Liver (tissue), 9 donors: ENCODE measurements around the gene CASQ1. TPM values are rescaled to one million over a fixed set of nuclear protein-coding genes. Genes with fewer than 3 reads are reported as not detected.

Experiments
- DNase-seq: peaks from one replicate; pipeline ENCODE4 v3.0.0-alpha.2; 2017; ENCODE audit warnings: low spot score
- H3K27ac ChIP-seq, 2 donors: one replicate each; pipeline ENCODE4 v1.7.0; 2013; ENCODE audit warnings: inconsistent platforms in 2 of 2, low read length in 2 of 2, control low read depth in 1 of 2, low read depth in 1 of 2, mild to moderate bottlenecking in 1 of 2
- H3K27me3 ChIP-seq, 4 donors: one replicate each; pipeline versions ENCODE4 v1.6.1 to v1.7.0; 2013; ENCODE audit warnings: low read length in 3 of 4, inconsistent platforms in 1 of 4, mild to moderate bottlenecking in 1 of 4, moderate library complexity in 1 of 4; ENCODE audit not compliant: control insufficient read depth in 4 of 4, insufficient read depth in 4 of 4
- H3K36me3 ChIP-seq, 4 donors: one replicate each; pipeline versions ENCODE4 v1.6.1 to v1.7.0; 2013; ENCODE audit warnings: low read length in 3 of 4, mild to moderate bottlenecking in 3 of 4, low read depth in 1 of 4, moderate library complexity in 1 of 4; ENCODE audit not compliant: control insufficient read depth in 4 of 4, insufficient read depth in 3 of 4
- H3K4me1 ChIP-seq, 4 donors: one replicate each; pipeline versions ENCODE4 v1.6.1 to v1.7.0; 2013; ENCODE audit warnings: low read length in 3 of 4, mild to moderate bottlenecking in 3 of 4, moderate library complexity in 1 of 4; ENCODE audit not compliant: control insufficient read depth in 4 of 4, insufficient read depth in 4 of 4
- H3K4me3 ChIP-seq, 3 donors: one replicate each; pipeline versions ENCODE4 v1.6.1 to v1.7.0; 2013; ENCODE audit warnings: low read length in 3 of 3, control low read depth in 1 of 3, low read depth in 1 of 3, mild to moderate bottlenecking in 1 of 3
- H3K9ac ChIP-seq, 2 donors: one replicate each; pipeline ENCODE4 v1.7.0; 2013; ENCODE audit warnings: low read length in 2 of 2, mild to moderate bottlenecking in 2 of 2, moderate library complexity in 2 of 2, control low read depth in 1 of 2, low read depth in 1 of 2
- H3K9me3 ChIP-seq, 4 donors: one replicate each; pipeline versions ENCODE4 v1.6.1 to v1.7.0; 2013; ENCODE audit warnings: low read length in 3 of 4; ENCODE audit not compliant: control insufficient read depth in 4 of 4
- ATF3 ChIP-seq: IDR thresholded peaks from 2 replicates; pipeline ENCODE4 v1.6.1; 2016; ENCODE audit warnings: antibody characterized with exemption
- EGR1 ChIP-seq, 2 donors: IDR thresholded peaks; 2 replicates each; pipeline ENCODE4 v1.6.1; 2016 to 2018; ENCODE audit warnings: antibody characterized with exemption in 2 of 2, low read depth in 2 of 2
- FOXA1 ChIP-seq: IDR thresholded peaks from 2 replicates; pipeline ENCODE4 v1.6.1; 2016; ENCODE audit warnings: antibody characterized with exemption
- FOXA2 ChIP-seq: IDR thresholded peaks from 2 replicates; pipeline ENCODE4 v1.6.1; 2016; ENCODE audit warnings: antibody characterized with exemption
- GABPA ChIP-seq, 2 donors: IDR thresholded peaks in 1 of 2; conservative IDR thresholded peaks in 1 of 2; 2 replicates each; pipeline ENCODE4 v1.6.1; 2016; ENCODE audit warnings: antibody characterized with exemption in 2 of 2, mild to moderate bottlenecking in 1 of 2, moderate library complexity in 1 of 2
- HNF4A ChIP-seq, 2 donors: conservative IDR thresholded peaks; 2 replicates each; pipeline ENCODE4 v1.6.1; 2016; ENCODE audit warnings: antibody characterized with exemption in 2 of 2, mild to moderate bottlenecking in 2 of 2
- HNF4G ChIP-seq: IDR thresholded peaks from 2 replicates; pipeline ENCODE4 v1.6.1; 2016; ENCODE audit warnings: antibody characterized with exemption
- JUND ChIP-seq, 2 donors: IDR thresholded peaks; 2 replicates each; pipeline ENCODE4 v1.6.1; 2016; ENCODE audit warnings: antibody characterized with exemption in 2 of 2
- MAX ChIP-seq: IDR thresholded peaks from 2 replicates; pipeline ENCODE4 v1.6.1; 2016; ENCODE audit warnings: antibody characterized with exemption
- NR2F2 ChIP-seq: IDR thresholded peaks from 2 replicates; pipeline ENCODE4 v1.6.1; 2016; ENCODE audit warnings: antibody characterized with exemption
- RAD21 ChIP-seq, 2 donors: IDR thresholded peaks; 2 replicates each; pipeline ENCODE4 v1.6.1; 2016; ENCODE audit warnings: antibody characterized with exemption in 2 of 2, mild to moderate bottlenecking in 2 of 2
- RXRA ChIP-seq, 2 donors: IDR thresholded peaks; 2 replicates each; pipeline ENCODE4 v1.6.1; 2017 to 2018; ENCODE audit warnings: antibody characterized with exemption in 2 of 2, mild to moderate bottlenecking in 1 of 2
- SP1 ChIP-seq: IDR thresholded peaks from 2 replicates; pipeline ENCODE4 v1.6.1; 2018; ENCODE audit warnings: antibody characterized with exemption, mild to moderate bottlenecking
- TAF1 ChIP-seq: conservative IDR thresholded peaks from 2 replicates; pipeline ENCODE4 v1.6.1; 2016; ENCODE audit warnings: antibody characterized with exemption, mild to moderate bottlenecking
- YY1 ChIP-seq: IDR thresholded peaks from 2 replicates; pipeline ENCODE4 v1.6.1; 2016; ENCODE audit warnings: antibody characterized with exemption, mild to moderate bottlenecking
- ZBTB33 ChIP-seq: IDR thresholded peaks from 2 replicates; pipeline ENCODE4 v1.6.1; 2016; ENCODE audit warnings: antibody characterized with exemption
- WGBS: extraction: QIAGEN DNeasy Blood & Tissue Kit; methylation state at CpG from one replicate; pipeline ENCODE4 v1.1.7; 2013; 5-methylcytosine and 5-hydroxymethylcytosine counted together
- polyA plus RNA-seq, 2 donors: library from polyadenylated mRNA; stranded (reverse) in 1 of 2; unstranded in 1 of 2; fragments of 200-250 nt in 1 of 2; fragments of >200 nt in 1 of 2; fragmentation: Nextera tagmentation in 1 of 2; extraction: Ambion mirVana in 1 of 2; gene quantifications; one replicate each; pipeline versions ENCODE4 v1.2.1 to v1.2.3, GENCODE V29; 2013 to 2015
- total RNA-seq, 2 donors: library from RNA; depleted of rRNA; stranded (reverse); fragments of >200 nt; gene quantifications; one replicate each; pipeline ENCODE4 v1.2.3, GENCODE V29; 2014
- TF ChIP-seq, protein P1 (sequence below): fragments of 150-350 bp; IDR thresholded peaks from 2 replicates; pipeline ENCODE4 v1.5.1; 2017; ENCODE audit warnings: improper control_type of control experiment, low read depth, low read length; ENCODE audit not compliant: missing input control
- TF ChIP-seq, protein P2 (sequence below): IDR thresholded peaks from 2 replicates; pipeline ENCODE4 v1.6.1; 2016; ENCODE audit warnings: antibody characterized with exemption, mild to moderate bottlenecking
- donor health status: healthy.
- donor health status: healthy.
- donor health status: healthy.
- donor health status: healthy.
- donor health status: healthy.

CASQ1 gene
- total and polyA plus RNA-seq, 4 donors, result not detected

DNA sequence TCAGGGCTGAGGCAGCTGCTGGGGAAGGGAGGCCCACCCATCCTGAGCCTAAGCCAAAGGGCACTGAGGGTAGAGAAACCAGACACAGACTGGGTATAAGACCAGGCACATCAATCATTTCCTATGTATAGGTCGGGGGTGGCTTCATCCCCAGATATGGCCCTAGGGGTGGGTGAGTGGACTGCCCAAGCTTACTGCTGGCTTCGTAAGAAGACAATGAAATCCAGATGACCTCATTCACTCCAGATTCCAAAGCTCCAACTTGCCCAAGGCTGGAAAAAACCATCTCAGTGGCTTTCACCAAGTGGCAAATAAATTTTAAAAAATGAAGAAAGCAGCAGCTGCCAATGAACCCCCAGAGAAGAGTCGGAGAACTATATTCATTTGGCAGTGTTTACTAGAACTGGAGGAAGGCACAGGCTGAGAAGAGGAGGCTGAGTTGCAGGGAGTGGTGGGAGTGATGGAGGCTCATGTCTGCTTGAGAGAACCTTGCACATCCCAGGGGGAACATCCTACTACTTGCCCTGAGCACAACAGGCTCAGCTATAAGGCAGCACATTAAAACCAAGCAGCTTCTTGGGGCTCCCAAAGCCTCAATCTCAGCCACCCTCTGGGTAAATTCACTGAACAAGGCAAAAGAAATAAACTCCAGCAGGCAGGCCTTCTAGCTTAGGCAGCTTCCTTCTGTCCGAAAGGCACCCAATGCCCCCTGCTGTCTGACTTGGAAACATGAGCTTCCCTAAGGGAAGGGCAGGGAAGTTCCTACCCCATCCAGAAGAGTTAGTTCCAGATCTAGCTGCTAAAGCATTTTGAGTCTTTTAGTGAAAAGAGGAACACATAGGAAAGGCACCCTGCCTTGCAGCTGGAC is 28.9 kb downstream of the CASQ1 start:
- no peaks in the 10 kb centered on the region for H3K9me3 ChIP-seq
- DNase-seq, result no peak
- WGBS, result 84% methylated on average over 4 of the region's 4 CpGs
- H3K36me3 ChIP-seq, result peaks cover 16 to 87% (median 75%) of the 10 kb centered on the region in 4 donors
- peaks cover 0 to 20% (median 14%) of the 10 kb centered on the region in 4 donors for H3K4me1 ChIP-seq
- H3K27ac ChIP-seq, result no peak overlapping the region
- TF ChIP-seq ZBTB33 (no peak), RAD21 (IDR thresholded peaks at IDR 0.05) (peak; percentile 67 to 74)
- TF ChIP-seq, protein P1, sequence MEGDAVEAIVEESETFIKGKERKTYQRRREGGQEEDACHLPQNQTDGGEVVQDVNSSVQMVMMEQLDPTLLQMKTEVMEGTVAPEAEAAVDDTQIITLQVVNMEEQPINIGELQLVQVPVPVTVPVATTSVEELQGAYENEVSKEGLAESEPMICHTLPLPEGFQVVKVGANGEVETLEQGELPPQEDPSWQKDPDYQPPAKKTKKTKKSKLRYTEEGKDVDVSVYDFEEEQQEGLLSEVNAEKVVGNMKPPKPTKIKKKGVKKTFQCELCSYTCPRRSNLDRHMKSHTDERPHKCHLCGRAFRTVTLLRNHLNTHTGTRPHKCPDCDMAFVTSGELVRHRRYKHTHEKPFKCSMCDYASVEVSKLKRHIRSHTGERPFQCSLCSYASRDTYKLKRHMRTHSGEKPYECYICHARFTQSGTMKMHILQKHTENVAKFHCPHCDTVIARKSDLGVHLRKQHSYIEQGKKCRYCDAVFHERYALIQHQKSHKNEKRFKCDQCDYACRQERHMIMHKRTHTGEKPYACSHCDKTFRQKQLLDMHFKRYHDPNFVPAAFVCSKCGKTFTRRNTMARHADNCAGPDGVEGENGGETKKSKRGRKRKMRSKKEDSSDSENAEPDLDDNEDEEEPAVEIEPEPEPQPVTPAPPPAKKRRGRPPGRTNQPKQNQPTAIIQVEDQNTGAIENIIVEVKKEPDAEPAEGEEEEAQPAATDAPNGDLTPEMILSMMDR, result peak; percentile 35
- no peaks in the 10 kb centered on the region for H3K27me3 ChIP-seq
- no peak overlapping the region for H3K9ac ChIP-seq
- H3K4me3 ChIP-seq, result no peak overlapping the region

GRCh38 chr1:160220301-160220700 is 29.9 kb downstream of the CASQ1 start:
- H3K27ac ChIP-seq, result no peak overlapping the region
- H3K27me3 ChIP-seq, result no peaks in the 10 kb centered on the region
- TF ChIP-seq HNF4A (conservative IDR thresholded peaks at IDR 0.05), result no peak
- TF ChIP-seq, protein P1, result no peak
- TF ChIP-seq SP1, result no peak
- no peak for TF ChIP-seq ZBTB33
- TF ChIP-seq GABPA (IDR thresholded peaks at IDR 0.05 in 1 of 2, conservative IDR thresholded peaks at IDR 0.05 in 1 of 2), result no peak
- TF ChIP-seq TAF1, result no peak
- no peak for TF ChIP-seq FOXA2
- no peak for TF ChIP-seq FOXA1
- TF ChIP-seq RAD21 (IDR thresholded peaks at IDR 0.05), result no peak
- TF ChIP-seq, protein P2, sequence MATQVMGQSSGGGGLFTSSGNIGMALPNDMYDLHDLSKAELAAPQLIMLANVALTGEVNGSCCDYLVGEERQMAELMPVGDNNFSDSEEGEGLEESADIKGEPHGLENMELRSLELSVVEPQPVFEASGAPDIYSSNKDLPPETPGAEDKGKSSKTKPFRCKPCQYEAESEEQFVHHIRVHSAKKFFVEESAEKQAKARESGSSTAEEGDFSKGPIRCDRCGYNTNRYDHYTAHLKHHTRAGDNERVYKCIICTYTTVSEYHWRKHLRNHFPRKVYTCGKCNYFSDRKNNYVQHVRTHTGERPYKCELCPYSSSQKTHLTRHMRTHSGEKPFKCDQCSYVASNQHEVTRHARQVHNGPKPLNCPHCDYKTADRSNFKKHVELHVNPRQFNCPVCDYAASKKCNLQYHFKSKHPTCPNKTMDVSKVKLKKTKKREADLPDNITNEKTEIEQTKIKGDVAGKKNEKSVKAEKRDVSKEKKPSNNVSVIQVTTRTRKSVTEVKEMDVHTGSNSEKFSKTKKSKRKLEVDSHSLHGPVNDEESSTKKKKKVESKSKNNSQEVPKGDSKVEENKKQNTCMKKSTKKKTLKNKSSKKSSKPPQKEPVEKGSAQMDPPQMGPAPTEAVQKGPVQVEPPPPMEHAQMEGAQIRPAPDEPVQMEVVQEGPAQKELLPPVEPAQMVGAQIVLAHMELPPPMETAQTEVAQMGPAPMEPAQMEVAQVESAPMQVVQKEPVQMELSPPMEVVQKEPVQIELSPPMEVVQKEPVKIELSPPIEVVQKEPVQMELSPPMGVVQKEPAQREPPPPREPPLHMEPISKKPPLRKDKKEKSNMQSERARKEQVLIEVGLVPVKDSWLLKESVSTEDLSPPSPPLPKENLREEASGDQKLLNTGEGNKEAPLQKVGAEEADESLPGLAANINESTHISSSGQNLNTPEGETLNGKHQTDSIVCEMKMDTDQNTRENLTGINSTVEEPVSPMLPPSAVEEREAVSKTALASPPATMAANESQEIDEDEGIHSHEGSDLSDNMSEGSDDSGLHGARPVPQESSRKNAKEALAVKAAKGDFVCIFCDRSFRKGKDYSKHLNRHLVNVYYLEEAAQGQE, result no peak
- TF ChIP-seq ATF3, result no peak
- TF ChIP-seq RXRA (IDR thresholded peaks at IDR 0.05), result no peak
- no peak for TF ChIP-seq JUND (IDR thresholded peaks at IDR 0.05)
- no peak for TF ChIP-seq HNF4G
- no peak for TF ChIP-seq MAX
- no peak for TF ChIP-seq NR2F2
- TF ChIP-seq YY1, result no peak
- TF ChIP-seq EGR1 (IDR thresholded peaks at IDR 0.05; ENCODE audit: low read depth in 2 of 2), result no peak
- H3K4me3 ChIP-seq, result no peak overlapping the region
- peaks cover 0 to 20% (median 14%) of the 10 kb centered on the region in 4 donors for H3K4me1 ChIP-seq
- no peaks in the 10 kb centered on the region for H3K9me3 ChIP-seq
- no peak for DNase-seq
- WGBS, result 69% methylated on average over 2 of the region's 2 CpGs
- peaks cover 15 to 91% (median 77%) of the 10 kb centered on the region in 4 donors for H3K36me3 ChIP-seq
- H3K9ac ChIP-seq, result no peak overlapping the region
